NCI-H510A (cell line): ENCODE results near the gene NCL.

Experiments
- DNase-seq: peaks from one replicate; lab custom pipeline; 2025; lab: John Stamatoyannopoulos, UW

NCL gene

GRCh38 chr2:231463698-231464575 lies at the start of gene NCL:
Gene NCL, minus strand, starts transcription at chr2:231464484. Its CDS starts 131 bp downstream, at chr2:231464353.
- DNase-seq: peak; percentile 91

- DNase-seq: no peak
These were observed 49.5 kb upstream of the NCL start for GRCh38 chr2:231513746-231514224.

- no peak for DNase-seq
These were observed 47.9 kb upstream of the NCL start for GRCh38 chr2:231512222-231512621.

GRCh38 chr2:231503766-231504165 lies 39.5 kb upstream of the NCL start:
- DNase-seq: no peak

- no peak for DNase-seq
These were observed 38.3 kb upstream of the NCL start for GRCh38 chr2:231502596-231502995.

- no peak for DNase-seq
These were observed 33.4 kb upstream of the NCL start for GRCh38 chr2:231497651-231498050.

- DNase-seq: no peak
These were observed 30.4 kb upstream of the NCL start for GRCh38 chr2:231494669-231495068.

- no peak for DNase-seq
These were observed 26.5 kb upstream of the NCL start for GRCh38 chr2:231490801-231491200.

- DNase-seq: no peak
These were observed 25.7 kb upstream of the NCL start for GRCh38 chr2:231489990-231490389.

- no peak for DNase-seq
These were observed 24.0 kb upstream of the NCL start for GRCh38 chr2:231488331-231488730.

GRCh38 chr2:231486851-231487596 lies 22.7 kb upstream of the NCL start:
- no peak for DNase-seq

GRCh38 chr2:231483398-231484329 lies 19.4 kb upstream of the NCL start:
- DNase-seq: no peak

- DNase-seq: peak; percentile 67
These were observed 18.6 kb upstream of the NCL start for GRCh38 chr2:231482806-231483391.

GRCh38 chr2:231480781-231481180 lies 16.5 kb upstream of the NCL start:
- no peak for DNase-seq

GRCh38 chr2:231479455-231479854 lies 15.2 kb upstream of the NCL start:
- no peak for DNase-seq

GRCh38 chr2:231476920-231477319 lies 12.6 kb upstream of the NCL start:
- no peak for DNase-seq

- DNase-seq: no peak
These were observed 11.7 kb upstream of the NCL start for GRCh38 chr2:231475965-231476364.

GRCh38 chr2:231472816-231473215 lies 8.5 kb upstream of the NCL start:
- DNase-seq: no peak

- no peak for DNase-seq
These were observed 6.1 kb upstream of the NCL start for GRCh38 chr2:231470246-231470900.

- no peak for DNase-seq
These were observed 5.3 kb upstream of the NCL start for GRCh38 chr2:231469583-231469950.
